GM06990 (cell line): ENCODE data around the gene LEMD3.

Experiments
- DNase-seq: peaks from one replicate; pipeline ENCODE4 v3.0.0-alpha.2; 2011; ENCODE audit not compliant: insufficient read length; ENCODE audit errors: extremely low read depth
- H3K27me3 ChIP-seq: replicated peaks from 2 replicates; pipeline ENCODE4 v1.6.0; 2011; ENCODE audit warnings: low read length; ENCODE audit not compliant: control insufficient read depth, insufficient read depth
- H3K36me3 ChIP-seq: 2 replicates; pipeline ENCODE4 v1.5.1; 2011; ENCODE audit warnings: low read length; ENCODE audit not compliant: control insufficient read depth, insufficient read depth
- H3K4me3 ChIP-seq: replicated peaks from 2 replicates; pipeline ENCODE4 v1.5.1; 2011; ENCODE audit warnings: low read depth, mild to moderate bottlenecking, control low read depth, low read length
- CTCF ChIP-seq: IDR thresholded peaks from 2 replicates; pipeline ENCODE4 v1.5.1; 2011; ENCODE audit warnings: low read length, control low read depth, mild to moderate bottlenecking, inconsistent platforms; ENCODE audit not compliant: insufficient read depth, poor library complexity, severe bottlenecking

The LEMD3 gene

DNA sequence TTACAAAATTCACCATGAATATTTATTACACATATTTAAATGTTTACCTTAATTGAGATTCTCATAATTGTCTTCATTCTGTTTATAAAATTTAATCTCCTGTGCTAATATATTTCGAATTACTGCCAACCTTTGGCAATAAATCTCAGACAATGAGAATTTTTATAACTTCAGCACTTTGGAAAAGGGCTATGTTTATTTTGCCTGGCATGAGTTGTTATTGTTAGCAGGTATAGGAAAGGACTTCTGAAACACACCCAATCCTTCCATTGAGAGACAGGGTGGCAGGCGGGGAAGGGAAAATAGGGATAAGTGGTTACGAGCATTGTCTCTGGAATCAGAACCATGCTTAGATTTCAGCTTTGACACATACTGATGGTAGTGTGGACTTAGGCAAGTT is 97.0 kb downstream of the LEMD3 start:
- Histone ChIP-seq H3K27me3 (no peaks in the 10 kb centered on the region), H3K36me3 (no peaks in the 10 kb centered on the region), H3K4me3 (no peak overlapping the region)
- DNase-seq, result no peak
- TF ChIP-seq CTCF, result no peak

DNA sequence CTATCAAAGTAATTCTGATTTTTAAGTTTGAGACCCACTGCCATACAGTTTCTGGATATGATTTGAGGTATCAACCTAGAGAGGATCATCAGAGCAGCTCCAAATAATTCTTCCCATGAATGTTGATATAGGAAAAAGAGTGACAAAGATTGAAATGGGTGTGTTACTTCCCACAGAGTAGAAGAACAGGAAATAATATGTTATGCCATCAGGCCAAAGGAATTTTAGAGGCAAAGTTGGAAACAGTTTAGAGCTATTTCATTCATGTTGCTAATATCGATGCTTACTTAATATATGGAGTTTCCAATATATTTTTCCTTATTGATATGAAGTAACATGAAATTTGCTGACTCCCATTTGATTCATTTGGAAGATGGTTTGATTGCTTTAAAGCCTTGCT is 100.2 kb downstream of the LEMD3 start:
- Histone ChIP-seq H3K36me3 (no peaks in the 10 kb centered on the region), H3K27me3 (no peaks in the 10 kb centered on the region), H3K4me3 (no peak overlapping the region)
- TF ChIP-seq CTCF, result no peak
- DNase-seq, result no peak

DNA sequence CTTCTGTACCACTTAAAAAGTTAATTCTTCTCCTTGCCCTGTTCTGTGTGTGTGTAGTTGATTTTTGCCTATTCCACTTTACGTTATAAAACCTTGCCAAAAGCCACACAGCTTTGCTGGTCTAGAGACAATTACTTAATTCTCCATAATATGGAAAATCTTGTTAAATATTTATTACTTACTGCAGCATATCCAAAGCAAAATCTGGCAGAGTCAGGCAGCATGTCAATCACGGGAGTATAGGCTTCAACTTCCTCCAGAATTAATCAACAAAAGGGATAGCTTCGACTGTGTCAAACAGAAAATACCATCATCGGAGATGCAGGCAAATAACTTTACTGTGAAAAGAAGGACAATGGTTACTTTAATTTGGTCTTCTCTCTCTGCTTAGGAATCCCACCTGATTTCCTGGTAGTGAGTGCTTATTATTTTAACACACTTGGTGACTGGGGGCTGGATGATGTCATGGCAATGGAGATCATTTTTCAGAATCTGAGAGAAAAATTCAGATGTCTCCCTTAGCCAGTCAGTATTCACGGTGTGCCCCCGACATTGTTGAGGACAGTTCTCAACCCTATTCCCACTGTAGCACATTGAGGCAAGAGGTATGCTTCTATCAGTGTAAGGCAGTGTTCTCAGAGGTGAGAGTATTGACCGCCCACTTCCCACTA is 105.4 kb downstream of the LEMD3 start:
- no peaks in the 10 kb centered on the region for H3K36me3 ChIP-seq
- no peak for TF ChIP-seq CTCF
- DNase-seq, result no peak
- H3K4me3 ChIP-seq, result no peak overlapping the region
- no peaks in the 10 kb centered on the region for H3K27me3 ChIP-seq

DNA sequence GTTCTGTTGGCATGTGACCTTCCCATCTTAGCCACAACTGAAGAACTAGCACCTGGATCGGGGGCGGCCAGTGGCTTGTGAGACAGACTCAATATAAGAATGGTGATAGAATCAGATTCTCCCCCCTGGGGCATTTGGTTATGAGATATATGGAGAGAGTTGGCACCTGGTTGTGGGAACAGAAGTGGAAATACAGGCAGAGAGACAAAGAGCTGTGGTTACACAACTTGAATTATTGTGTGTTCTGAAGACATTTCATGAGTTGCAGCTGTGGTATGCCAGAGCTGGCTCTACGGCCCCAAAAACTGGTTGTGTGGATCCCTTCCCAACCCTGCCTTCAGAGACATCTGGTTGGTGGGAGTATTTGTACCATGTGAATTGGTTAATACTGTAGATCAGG is 106.2 kb downstream of the LEMD3 start:
- Histone ChIP-seq H3K4me3 (no peak overlapping the region), H3K36me3 (no peaks in the 10 kb centered on the region), H3K27me3 (no peaks in the 10 kb centered on the region)
- TF ChIP-seq CTCF, result no peak
- no peak for DNase-seq

DNA sequence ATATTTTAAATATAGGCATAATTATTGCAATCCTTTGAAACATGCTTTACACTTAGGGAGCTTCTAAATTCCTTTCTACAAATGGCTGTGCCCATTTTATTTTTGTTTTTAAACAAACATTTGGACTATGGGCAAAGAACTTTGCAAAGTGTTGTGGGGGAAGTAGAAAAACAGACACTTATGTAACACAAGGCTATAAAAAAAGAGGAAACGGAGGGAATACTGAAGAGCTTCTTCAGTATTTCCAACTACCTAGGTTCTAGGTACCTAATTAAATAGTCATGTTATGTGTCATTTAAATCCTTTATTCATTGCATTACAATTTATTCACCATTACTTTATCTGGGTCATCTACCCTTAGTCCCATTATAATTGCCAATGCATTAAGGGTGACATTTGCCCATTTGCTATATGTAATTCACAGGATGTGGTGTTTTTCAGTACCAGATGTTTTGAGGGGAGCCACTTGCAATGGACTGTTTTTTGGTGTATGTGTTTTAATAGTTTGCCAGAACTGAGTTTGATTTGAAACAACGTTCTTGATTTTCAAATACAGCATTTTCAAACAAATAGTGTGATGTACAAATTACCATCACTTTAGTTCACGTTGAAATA is 107.6 kb downstream of the LEMD3 start:
- Histone ChIP-seq H3K27me3 (no peaks in the 10 kb centered on the region), H3K4me3 (no peak overlapping the region), H3K36me3 (no peaks in the 10 kb centered on the region)
- no peak for TF ChIP-seq CTCF
- DNase-seq, result no peak
